Stimulated activated CD8-positive, alpha-beta memory T cell treated with anti-CD3 and anti-CD28 coated beads, Interleukin-15, amount 100 ng/mL, for 4 hours (primary cell): ENCODE results near the gene TPST1.
"Not testable (repeated sequence)": the region's sequence is repeated elsewhere in the genome, so short reads cannot be mapped to it uniquely, and the experiment has no call there.

Experiments used
- DNase-seq, 2 donors: peaks; one replicate each; pipeline ENCODE4 v3.0.0-alpha.2; 2020; ENCODE audit warnings: low read depth in 2 of 2

TPST1 gene

GRCh38 chr7:66188645-66189044 lies 16.5 kb upstream of the TPST1 start:
- no peak for DNase-seq

GRCh38 chr7:66189695-66190503 lies 15.2 kb upstream of the TPST1 start:
- no peak for DNase-seq

- no peak for DNase-seq
Measured at GRCh38 chr7:66190504-66190857, 14.7 kb upstream of the TPST1 start.

GRCh38 chr7:66193146-66193725 lies 11.9 kb upstream of the TPST1 start:
- no peak for DNase-seq

GRCh38 chr7:66198469-66198868 lies 6.7 kb upstream of the TPST1 start:
- no peak for DNase-seq

DNA sequence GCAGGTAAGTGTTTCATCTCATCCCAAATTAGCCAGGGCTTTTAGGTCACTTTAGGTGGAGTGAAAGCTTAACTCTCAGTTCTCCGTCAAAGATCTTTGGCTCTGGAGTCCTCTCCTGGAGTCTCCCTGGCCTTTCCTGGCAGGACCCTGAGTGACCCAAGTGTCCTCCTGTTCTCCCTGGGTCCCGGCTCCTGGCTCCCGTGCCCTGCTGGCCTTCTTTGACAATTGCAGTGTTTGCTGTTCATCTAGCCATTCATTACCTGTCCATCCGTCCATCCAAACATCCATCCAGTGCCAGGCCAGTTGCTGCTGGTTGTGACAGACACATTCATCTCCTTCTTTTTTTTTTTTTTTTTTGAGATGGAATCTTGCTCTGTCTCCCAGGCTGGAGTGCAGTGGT lies 6.2 kb upstream of the TPST1 start:
- no peak for DNase-seq

DNA sequence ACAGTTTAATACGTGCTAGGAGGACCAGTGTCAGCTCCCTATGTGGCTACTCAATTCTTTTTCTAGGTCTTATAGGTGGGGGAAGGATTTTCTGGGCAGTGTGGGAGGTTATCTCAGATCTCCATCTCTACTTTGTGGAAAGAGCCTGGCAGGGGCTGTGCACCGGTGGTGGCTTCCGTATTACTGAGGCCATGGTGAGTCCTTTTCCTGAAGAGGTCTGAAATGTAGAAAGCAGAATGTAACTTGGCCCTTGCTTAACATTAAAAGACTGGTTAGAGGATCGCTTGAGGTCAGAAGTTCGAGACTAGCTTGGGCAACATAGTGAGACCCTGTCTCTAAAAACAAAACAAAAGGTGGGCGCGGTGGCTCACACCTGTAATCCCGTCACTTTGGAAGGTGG lies 2.7 kb upstream of the TPST1 start:
- no peak for DNase-seq

DNA sequence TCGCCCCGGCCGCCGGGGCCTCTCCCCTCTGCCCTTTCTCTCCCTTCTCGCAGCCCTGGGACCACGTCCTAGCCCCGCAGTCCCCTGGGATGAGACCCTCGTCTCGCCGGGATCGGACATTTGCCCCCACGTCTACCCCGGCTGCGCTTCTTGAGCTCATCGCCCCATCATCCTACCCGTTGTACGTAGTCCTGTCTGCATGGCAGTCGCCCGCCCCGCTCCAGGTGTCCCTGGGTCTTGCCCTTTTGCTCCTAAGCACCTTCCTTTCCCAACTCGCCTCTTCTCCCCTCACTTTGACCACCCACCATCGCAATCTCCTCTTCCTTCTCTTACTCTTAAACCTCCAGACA lies 582 bp downstream of the TPST1 start:
- no peak for DNase-seq

GRCh38 chr7:66206119-66206933 lies 1.2 kb downstream of the TPST1 start:
- no peak for DNase-seq

- no peak for DNase-seq
Measured at GRCh38 chr7:66206934-66207240, 1.8 kb downstream of the TPST1 start.

DNA sequence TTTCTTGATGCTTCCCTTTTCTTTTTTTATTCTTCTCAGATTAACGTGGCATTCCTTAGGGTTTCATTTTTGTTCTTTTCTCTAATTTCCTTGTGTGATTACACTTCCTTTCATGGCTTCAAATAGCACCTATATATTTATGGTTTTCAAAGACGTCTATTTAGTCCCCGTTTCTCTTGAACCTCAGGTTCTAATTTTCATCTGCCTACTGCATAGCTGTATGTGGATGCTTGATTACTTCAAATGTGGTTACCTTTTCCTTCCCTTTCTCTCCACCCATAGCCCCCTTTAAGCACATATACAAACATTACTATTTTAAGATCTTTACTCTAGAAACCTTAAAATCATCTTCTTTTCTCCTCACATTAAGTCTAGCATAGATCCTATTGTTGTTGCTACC lies 2.4 kb downstream of the TPST1 start:
- DNase-seq, result no peak

- DNase-seq, result no peak
Measured at GRCh38 chr7:66211429-66211828, 6.3 kb downstream of the TPST1 start.

- no peak for DNase-seq
Measured at GRCh38 chr7:66213637-66214036, 8.5 kb downstream of the TPST1 start.

DNA sequence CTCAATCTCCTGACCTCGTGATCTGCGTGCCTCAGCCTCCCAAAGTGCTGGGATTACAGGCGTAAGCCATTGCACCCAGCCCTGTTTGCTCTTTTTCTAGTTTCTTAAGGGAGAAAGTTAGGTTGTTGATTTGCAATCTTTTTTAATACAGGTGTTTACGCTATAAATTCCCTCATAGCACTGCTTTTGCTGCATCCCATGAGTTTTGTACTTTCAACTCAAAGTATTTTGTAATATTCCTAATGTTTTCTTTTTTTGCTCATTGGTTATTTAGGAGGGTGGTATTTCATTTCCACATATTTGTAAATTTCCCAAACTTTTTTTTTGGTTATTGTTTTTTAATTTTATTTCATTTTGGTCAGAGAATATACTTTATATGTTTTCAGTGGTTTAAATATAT lies 11.6 kb downstream of the TPST1 start:
- no peak for DNase-seq

- no peak for DNase-seq
Measured at GRCh38 chr7:66219805-66220204, 14.7 kb downstream of the TPST1 start.

DNA sequence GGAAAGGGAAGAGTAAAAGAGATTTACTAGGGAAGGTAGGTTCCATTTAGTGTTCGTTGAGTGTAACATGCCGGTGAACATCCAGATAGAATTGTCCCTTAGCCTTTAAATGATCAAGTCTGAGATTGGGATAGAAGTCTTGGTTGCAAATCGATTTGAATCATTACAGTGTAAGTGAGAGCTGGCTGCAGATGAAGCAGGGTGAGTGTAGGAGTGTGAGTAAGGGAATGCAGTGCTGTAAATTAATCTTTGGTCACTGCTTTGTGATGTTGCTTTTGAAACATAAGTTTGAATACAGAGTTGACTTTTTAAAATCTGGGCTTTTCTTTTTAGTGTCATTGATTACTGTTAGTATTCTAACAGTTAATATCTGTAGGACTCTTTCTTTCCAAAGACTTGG lies 16.3 kb downstream of the TPST1 start:
- no peak for DNase-seq

- DNase-seq, result no peak
Measured at GRCh38 chr7:66227808-66228207, 22.7 kb downstream of the TPST1 start.

DNA sequence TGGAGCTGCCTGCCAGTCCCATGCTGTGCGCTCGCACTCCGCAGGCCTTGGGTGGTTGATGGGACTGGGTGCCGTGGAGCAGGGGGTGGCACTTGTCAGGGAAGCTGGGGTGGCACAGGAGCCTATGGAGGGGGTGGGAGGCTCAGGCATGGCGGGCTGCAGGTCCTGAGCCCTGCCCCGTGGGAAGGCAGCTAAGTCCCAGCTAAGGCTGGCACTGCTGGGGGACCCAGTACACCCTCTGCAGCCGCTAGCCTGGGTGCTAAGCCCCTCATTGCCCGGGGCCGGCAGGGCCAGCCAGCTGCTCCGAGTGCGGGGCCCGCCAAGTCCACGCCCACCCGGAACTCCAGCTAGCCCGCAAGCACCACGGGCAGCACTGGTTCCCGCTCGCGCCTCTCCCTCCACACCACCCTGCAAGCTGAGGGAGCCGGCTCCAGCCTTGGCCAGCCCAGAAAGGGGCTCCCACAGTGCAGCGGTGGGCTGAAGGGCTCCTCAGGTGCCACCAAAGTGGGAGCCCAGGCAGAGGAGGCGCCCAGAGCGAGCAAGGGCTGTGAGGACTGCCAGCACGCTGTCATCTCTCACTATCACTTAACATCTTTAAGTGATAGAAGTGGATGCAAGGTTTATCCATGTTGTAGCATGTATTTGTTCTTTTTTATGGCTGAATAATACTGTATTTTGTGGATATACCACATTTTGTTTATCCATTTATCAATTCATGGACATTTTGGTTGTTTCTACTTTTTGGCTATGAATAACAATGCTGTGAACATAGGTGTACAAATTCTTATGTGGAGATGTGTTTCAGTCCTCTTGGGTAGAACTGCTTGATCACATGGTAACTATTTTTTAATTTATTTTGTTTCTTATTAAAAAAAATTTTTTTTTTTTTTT lies 26.4 kb downstream of the TPST1 start:
- DNase-seq, result not testable (repeated sequence)

DNA sequence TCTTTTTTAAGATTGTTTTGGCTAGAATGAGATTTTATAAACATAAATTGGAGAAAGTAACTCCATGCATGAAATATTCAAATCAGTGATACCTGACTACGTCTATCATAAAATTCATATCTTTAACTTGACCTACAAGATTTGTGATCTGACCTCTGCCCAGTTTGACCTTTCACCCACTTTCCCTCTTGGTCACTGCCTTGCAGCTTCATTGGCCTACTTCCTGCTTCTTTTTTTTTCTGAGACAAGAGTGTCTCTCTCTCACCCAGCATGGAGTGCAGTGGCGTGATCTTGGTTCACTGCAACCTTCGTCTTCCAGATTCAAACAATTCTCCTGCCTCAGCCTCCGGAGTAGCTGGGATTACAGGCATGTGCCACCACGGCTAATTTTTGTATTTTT lies 28.5 kb downstream of the TPST1 start:
- no peak for DNase-seq

DNA sequence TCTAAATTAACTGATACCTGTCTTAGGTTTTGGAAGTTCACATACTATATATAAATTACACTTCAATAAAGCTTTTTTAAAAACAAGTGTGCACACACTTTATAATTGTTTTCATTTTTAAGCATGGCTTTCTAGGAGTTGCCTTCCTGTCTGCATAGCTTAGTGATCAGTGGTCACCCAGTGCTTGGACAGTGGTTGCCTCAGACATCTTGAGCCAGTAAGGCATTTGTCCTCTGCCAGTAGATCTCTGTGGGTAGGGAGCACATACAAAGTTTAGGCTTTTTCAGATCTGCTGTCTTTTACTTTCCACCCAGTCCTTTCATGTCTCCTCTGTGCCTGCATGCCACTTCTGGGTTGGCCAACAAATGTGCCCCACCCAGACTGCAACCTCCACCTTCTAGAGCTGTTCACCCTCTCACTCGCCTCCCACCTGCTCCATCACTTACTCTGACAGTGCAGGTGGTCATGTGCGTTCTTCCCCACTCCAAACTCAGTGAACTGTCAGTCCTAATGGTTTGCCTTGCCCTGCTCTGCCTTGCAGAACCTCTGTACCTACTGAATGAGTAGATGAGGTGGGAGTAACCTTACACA lies 31.7 kb downstream of the TPST1 start:
- no peak for DNase-seq

GRCh38 chr7:66237906-66238772 lies 33.0 kb downstream of the TPST1 start:
- DNase-seq, result no peak
